GM04503 (cell line): ENCODE measurements around the gene FBXO28.
"Not testable (repeated sequence)": the region's sequence is repeated elsewhere in the genome, so short reads cannot be mapped to it uniquely, and the experiment has no call there.

Experiments used
- DNase-seq: peaks from one replicate; pipeline ENCODE4 v3.0.0-alpha.2; 2012; ENCODE audit warnings: low read depth

The FBXO28 gene

GRCh38 chr1:224113918-224114786 lies at the start of gene FBXO28:
Gene FBXO28, plus strand, starts transcription at chr1:224114111. Its CDS starts 19 bp downstream, at chr1:224114130.
- DNase-seq: peak; percentile 67

GRCh38 chr1:224064150-224064549 lies 49.8 kb upstream of the FBXO28 start:
- no peak for DNase-seq

- DNase-seq: no peak
These were observed 48.5 kb upstream of the FBXO28 start for GRCh38 chr1:224065455-224065854.

- no peak for DNase-seq
These were observed 46.7 kb upstream of the FBXO28 start for GRCh38 chr1:224067207-224067606.

- DNase-seq: no peak
These were observed 46.1 kb upstream of the FBXO28 start for GRCh38 chr1:224067621-224068457.

GRCh38 chr1:224068458-224069072 lies 45.3 kb upstream of the FBXO28 start:
- no peak for DNase-seq

- no peak for DNase-seq
These were observed 44.8 kb upstream of the FBXO28 start for GRCh38 chr1:224069138-224069537.

GRCh38 chr1:224070521-224070920 lies 43.4 kb upstream of the FBXO28 start:
- DNase-seq: no peak

GRCh38 chr1:224076407-224076806 lies 37.5 kb upstream of the FBXO28 start:
- DNase-seq: no peak

GRCh38 chr1:224079644-224080043 lies 34.3 kb upstream of the FBXO28 start:
- not testable (repeated sequence) for DNase-seq

- DNase-seq: peak; percentile 63
These were observed 33.7 kb upstream of the FBXO28 start for GRCh38 chr1:224080115-224080774.

GRCh38 chr1:224081604-224082003 lies 32.3 kb upstream of the FBXO28 start:
- DNase-seq: no peak

GRCh38 chr1:224082146-224082545 lies 31.8 kb upstream of the FBXO28 start:
- peak; percentile 66 for DNase-seq

- no peak for DNase-seq
These were observed 29.0 kb upstream of the FBXO28 start for GRCh38 chr1:224084867-224085266.

GRCh38 chr1:224085421-224086108 lies 28.3 kb upstream of the FBXO28 start:
- no peak for DNase-seq

GRCh38 chr1:224087286-224087794 lies 26.6 kb upstream of the FBXO28 start:
- no peak for DNase-seq

- DNase-seq: no peak
These were observed 24.3 kb upstream of the FBXO28 start for GRCh38 chr1:224089583-224089982.

- no peak for DNase-seq
These were observed 23.8 kb upstream of the FBXO28 start for GRCh38 chr1:224090116-224090515.

- DNase-seq: no peak
These were observed 21.8 kb upstream of the FBXO28 start for GRCh38 chr1:224092111-224092510.

GRCh38 chr1:224092601-224093000 lies 21.3 kb upstream of the FBXO28 start:
- DNase-seq: no peak

- DNase-seq: no peak
These were observed 18.6 kb upstream of the FBXO28 start for GRCh38 chr1:224095339-224095738.
